GM19438 (cell line): ENCODE data around the gene C5orf34.
"Not testable (repeated sequence)": the region's sequence is repeated elsewhere in the genome, so short reads cannot be mapped to it uniquely, and the experiment has no call there.

ENCODE experiments used
- ATAC-seq: cut with Tn5 transposase; IDR thresholded peaks from one replicate; pipeline ENCODE4 v1.9.1; 2021; ENCODE audit warnings: low read depth; ENCODE audit not compliant: unreplicated experiment

Gene C5orf34

GRCh38 chr5:43520615-43521014, 5.7 kb upstream of the C5orf34 start:
- no peak for ATAC-seq

- no peak for ATAC-seq
These were observed 715 bp upstream of the C5orf34 start for GRCh38 chr5:43515678-43516048.

- peak; percentile 36 for ATAC-seq
These were observed 505 bp downstream of the C5orf34 start for GRCh38 chr5:43514471-43514815.

- no peak for ATAC-seq
These were observed 923 bp downstream of the C5orf34 start for GRCh38 chr5:43514025-43514424.

DNA sequence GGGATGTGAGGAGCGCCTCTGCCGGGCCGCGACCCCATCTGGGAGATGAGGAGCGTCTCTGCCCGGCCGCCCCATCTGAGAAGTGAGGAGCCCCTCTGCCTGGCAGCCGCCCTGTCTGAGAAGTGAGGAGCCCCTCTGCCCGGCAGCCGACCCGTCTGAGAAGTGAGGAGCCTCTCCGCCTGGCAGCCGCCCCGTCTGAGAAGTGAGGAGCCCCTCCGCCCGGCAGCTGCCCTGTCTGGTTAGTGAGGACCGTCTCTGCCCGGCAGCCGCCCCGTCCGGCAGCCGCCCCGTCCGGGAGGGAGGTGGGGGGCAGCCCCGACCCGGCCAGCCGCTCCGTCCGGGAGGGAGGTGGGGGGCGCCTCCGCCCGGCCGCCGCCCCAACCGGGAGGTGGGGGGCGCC, 3.9 kb downstream of the C5orf34 start:
- ATAC-seq = not testable (repeated sequence)

- no peak for ATAC-seq
These were observed 16.4 kb downstream of the C5orf34 start for GRCh38 chr5:43498581-43498980.

GRCh38 chr5:43497311-43498104, 17.4 kb downstream of the C5orf34 start:
- no peak for ATAC-seq

GRCh38 chr5:43491326-43491725, 23.6 kb downstream of the C5orf34 start:
- ATAC-seq = no peak

GRCh38 chr5:43486353-43486752, 28.6 kb downstream of the C5orf34 start:
- no peak for ATAC-seq

DNA sequence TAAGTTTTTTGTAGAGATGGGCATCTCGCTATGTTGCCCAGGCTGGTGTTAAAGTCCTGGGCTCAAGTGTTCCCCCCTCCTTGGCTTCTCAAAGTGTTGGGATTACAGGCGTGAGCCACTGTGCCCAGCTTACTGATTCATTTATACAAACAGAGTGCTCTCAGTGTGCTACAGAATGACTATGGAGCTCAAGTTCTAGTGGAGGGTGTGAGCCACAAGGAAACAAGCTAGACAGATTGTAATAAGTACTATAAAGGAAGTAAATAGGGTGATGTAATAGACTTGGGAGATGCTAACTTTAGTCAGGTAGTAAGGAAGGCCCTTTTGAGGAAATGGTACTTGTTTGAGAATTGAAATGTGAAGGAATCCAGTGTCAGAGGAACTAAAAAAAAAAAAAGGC, 29.5 kb downstream of the C5orf34 start:
- no peak for ATAC-seq

DNA sequence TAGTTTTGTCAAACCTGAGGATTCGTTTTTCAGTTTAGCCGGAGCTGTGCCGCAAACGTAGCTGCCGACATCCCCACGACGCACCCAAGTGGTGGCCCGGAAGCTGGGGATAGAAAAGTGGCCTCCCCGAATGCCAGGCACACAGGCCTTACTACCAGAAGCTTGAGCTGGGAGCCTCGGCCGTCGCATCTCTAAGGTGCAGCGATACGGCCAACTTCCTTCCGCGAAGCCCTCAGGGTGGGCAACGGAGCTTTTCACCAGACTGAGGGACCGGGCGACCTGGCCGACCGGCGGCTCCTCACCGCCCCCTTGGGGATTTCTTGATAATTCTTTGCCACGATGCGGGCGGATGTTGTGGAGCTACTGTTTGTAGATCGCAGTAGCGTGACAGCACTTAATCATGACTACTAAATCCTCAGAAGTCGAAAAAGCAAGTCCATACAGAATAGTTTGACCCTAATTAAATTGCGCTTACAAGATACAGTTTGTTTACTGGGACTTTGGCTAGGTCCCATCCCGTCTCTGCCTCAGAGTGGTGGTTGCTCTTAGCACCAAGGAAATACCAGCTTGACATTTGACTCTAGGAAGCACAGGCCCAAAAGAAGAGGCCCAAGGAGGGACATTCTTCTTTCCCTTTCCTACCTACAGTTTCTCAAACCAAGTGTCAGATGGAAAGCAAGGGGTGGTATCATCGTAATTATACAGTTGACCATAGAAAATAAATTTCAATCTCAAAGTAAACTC, 30.7 kb downstream of the C5orf34 start:
- peak; percentile 64 for ATAC-seq

- peak; percentile 83 for ATAC-seq
These were observed 31.4 kb downstream of the C5orf34 start, which contains the start of gene TMEM267 for GRCh38 chr5:43483298-43484105. TMEM267 (minus strand) TSS chr5:43483865; CDS start chr5:43453969, 29,896 bp downstream.

DNA sequence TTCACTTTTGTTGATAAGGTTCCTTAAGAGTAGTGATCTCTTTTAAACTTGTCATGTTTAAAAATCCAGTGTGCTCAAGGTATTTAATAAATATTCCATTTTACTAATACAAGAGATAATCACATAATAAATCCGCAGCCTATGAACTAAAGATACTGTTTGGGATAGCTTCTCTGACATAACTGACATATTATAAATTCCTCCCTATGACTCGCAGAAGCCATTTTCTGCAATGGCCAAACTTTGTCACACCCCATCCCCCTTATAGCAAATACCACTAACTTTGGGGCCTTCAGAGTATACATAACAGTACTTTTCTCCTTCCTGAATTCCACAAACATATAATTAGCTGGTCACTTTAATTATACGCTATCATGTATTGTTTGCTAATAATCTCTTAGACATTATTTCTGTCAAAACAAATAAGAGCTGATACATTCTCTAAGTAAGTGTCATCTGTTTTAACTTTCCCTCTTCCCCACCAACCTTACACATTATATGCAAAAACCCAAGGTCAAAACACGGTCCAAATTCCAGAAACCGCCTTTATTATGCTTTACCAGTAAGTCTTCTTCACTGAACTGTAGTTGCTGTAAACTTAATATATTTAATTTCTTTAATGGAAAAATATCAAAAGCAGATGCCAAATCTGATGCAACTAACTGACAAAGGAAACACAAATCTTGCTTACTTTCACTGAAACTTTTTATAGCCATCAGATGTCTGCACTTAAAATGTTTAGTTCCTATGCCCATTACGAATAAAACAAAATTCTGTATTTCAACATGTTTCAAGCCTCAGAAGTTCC, 32.3 kb downstream of the C5orf34 start:
- no peak for ATAC-seq

- ATAC-seq = no peak
These were observed 45.1 kb downstream of the C5orf34 start for GRCh38 chr5:43469671-43470391.

GRCh38 chr5:43467100-43467499, 47.8 kb downstream of the C5orf34 start:
- no peak for ATAC-seq

GRCh38 chr5:43465455-43465854, 49.5 kb downstream of the C5orf34 start:
- ATAC-seq = not testable (repeated sequence)

DNA sequence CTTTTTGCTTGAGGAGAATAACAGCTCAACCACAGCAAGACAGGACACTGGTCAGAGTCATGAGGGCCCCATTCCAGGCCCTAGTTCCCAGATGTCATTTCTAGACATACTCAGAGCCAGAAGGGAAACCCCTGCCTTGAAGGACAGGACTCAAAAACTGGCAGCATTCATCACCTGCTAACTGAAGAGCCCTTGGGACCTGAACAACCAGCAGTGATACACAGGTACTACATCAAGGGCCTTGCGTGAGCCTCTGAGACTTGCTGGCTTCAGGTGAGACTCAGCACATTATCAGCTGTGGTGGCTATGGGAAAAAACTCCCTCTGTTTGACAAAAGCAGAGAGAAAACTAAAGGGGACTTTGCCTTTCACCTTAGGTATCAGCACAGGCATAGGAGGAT, 53.9 kb downstream of the C5orf34 start:
- ATAC-seq = no peak

GRCh38 chr5:43456556-43456955, 58.4 kb downstream of the C5orf34 start:
- no peak for ATAC-seq

DNA sequence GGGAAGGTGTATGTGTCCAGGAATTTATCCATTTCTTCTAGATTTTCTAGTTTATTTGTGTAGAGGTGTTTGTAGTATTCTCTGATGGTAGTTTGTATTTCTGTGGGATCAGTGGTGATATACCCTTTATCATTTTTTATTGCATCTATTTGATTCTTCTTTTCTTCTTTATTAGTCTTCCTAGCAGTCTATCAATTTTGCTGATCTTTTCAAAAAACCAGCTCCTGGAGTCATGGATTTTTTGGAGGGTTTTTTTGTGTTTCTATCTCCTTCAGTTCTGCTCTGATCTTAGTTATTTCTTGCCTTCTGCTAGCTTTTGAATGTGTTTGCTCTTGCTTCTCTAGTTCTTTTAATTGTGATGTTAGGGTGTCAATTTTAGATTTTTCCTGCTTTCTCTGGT, 73.4 kb downstream of the C5orf34 start:
- ATAC-seq = not testable (repeated sequence)
